ENCODE data around the gene CRK. TPM values are rescaled to one million over a fixed set of nuclear protein-coding genes. Genes with fewer than 3 reads are reported as not detected.
"Not testable (repeated sequence)": the region's sequence is repeated elsewhere in the genome, so short reads cannot be mapped to it uniquely, and the experiment has no call there.

Gene CRK
- total RNA-seq, 1 donor from 2014 or later = 81.3 TPM

GRCh38 chr17:1422885-1423284 is 33.1 kb downstream of the CRK start:
- no peak overlapping the region for H3K4me3 ChIP-seq
- ATAC-seq (peak; percentile 88), DNase-seq (no peak)
- no peaks in the 10 kb centered on the region for H3K9me3 ChIP-seq
- H3K36me3 ChIP-seq = peaks cover 56% of the 10 kb centered on the region
- no peak overlapping the region for H3K27ac ChIP-seq
- peaks cover 4% of the 10 kb centered on the region for H3K4me1 ChIP-seq
- intact Hi-C loops (cut with DNase I) = no loop called here
- H3K27me3 ChIP-seq = no peaks in the 10 kb centered on the region
- TF ChIP-seq CTCF (IDR thresholded peaks at IDR 0.05) = no peak

GRCh38 chr17:1421470-1421869 is 34.6 kb downstream of the CRK start:
- intact Hi-C loops (cut with DNase I) = no loop called here
- Histone ChIP-seq H3K4me3 (no peak overlapping the region), H3K4me1 (peaks cover 4% of the 10 kb centered on the region), H3K27ac (no peak overlapping the region), H3K36me3 (peaks cover 53% of the 10 kb centered on the region), H3K9me3 (no peaks in the 10 kb centered on the region), H3K27me3 (no peaks in the 10 kb centered on the region)
- TF ChIP-seq CTCF (IDR thresholded peaks at IDR 0.05) = no peak
- DNase-seq (no peak), ATAC-seq (no peak)

- Histone ChIP-seq H3K27me3 (no peaks in the 10 kb centered on the region), H3K27ac (no peak overlapping the region), H3K4me1 (peaks cover 4% of the 10 kb centered on the region), H3K9me3 (no peaks in the 10 kb centered on the region), H3K4me3 (no peak overlapping the region), H3K36me3 (peaks cover 48% of the 10 kb centered on the region)
- no peak for DNase-seq
- no peak for TF ChIP-seq CTCF (IDR thresholded peaks at IDR 0.05)
- intact Hi-C loops (cut with DNase I) = no loop called here
- ATAC-seq = no peak
These were observed 35.1 kb downstream of the CRK start for GRCh38 chr17:1420981-1421380.

DNA sequence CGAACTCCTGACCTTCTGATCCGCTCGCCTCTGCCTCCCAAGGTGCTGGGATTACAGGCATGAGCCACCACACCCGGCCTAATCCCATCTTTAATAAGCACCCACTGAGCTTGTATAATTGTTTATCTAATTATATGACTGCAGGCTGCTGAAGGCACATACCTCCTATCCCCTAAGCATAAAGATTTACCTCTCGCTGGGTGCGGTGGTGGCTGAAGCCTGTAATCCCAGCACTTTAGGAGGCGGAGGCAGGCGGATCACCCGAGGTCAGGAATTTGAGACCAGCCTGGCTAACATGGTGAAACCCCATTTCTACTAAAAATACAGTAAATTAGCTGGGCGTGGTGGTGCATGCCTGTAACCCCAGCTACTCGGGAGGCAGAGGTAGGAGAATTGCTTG is 35.9 kb downstream of the CRK start:
- Histone ChIP-seq H3K36me3 (peaks cover 40% of the 10 kb centered on the region), H3K4me3 (no peak overlapping the region), H3K9me3 (no peaks in the 10 kb centered on the region), H3K27ac (no peak overlapping the region), H3K27me3 (no peaks in the 10 kb centered on the region), H3K4me1 (peaks cover 4% of the 10 kb centered on the region)
- intact Hi-C loops (cut with DNase I) = no loop called here
- ATAC-seq = no peak
- DNase-seq = no peak
- no peak for TF ChIP-seq CTCF (IDR thresholded peaks at IDR 0.05)

GRCh38 chr17:1418476-1418875 is 37.6 kb downstream of the CRK start:
- H3K27ac ChIP-seq; intact Hi-C loops (cut with DNase I); ATAC-seq; H3K4me1 ChIP-seq; H3K9me3 ChIP-seq; H3K27me3 ChIP-seq; H3K4me3 ChIP-seq; DNase-seq: not testable (repeated sequence)
- H3K36me3 ChIP-seq = peaks cover 37% of the 10 kb centered on the region

DNA sequence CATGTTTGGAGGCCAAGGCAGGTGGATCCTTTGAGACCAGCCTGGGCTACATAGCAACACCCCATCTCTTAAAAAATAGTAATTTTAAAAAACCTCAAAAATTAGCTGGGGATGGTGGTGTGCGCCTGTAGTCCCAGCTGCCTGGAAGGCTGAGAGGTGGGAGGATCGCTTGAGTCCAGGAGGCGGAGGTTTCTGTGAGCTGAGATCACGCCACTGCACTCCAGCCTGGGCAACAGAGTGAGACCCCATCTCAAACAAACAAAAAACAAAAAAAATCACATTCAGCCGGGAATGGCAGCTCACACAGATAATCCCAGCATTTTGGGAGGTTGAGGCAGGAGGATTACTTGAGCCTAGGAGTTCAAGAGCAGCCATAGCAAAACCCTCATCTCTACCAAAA is 39.6 kb downstream of the CRK start:
- no peak for DNase-seq
- no peak for ATAC-seq
- Histone ChIP-seq H3K27ac (no peak overlapping the region), H3K27me3 (no peaks in the 10 kb centered on the region), H3K36me3 (peaks cover 18% of the 10 kb centered on the region), H3K4me3 (no peak overlapping the region), H3K4me1 (peaks cover 6% of the 10 kb centered on the region), H3K9me3 (no peaks in the 10 kb centered on the region)
- no peak for TF ChIP-seq CTCF (IDR thresholded peaks at IDR 0.05)
- intact Hi-C loops (cut with DNase I) = no loop called here
